Esophagus (tissue), 2 donors: ENCODE results near the gene CDH5. TPM values are rescaled to one million over a fixed set of nuclear protein-coding genes. Genes with fewer than 3 reads are reported as not detected.
A peak's percentile ranks its signal among the peaks of the same experiment; 100 is the strongest.
"Not testable (repeated sequence)": the region's sequence is repeated elsewhere in the genome, so short reads cannot be mapped to it uniquely, and the experiment has no call there.

Source experiments
- H3K27ac ChIP-seq, 2 donors: one replicate each; pipeline ENCODE4 v1.5.1; 2013; ENCODE audit warnings: low read depth in 2 of 2, mild to moderate bottlenecking in 2 of 2, inconsistent platforms in 1 of 2, low read length in 1 of 2, moderate library complexity in 1 of 2
- H3K27me3 ChIP-seq, 2 donors: one replicate each; pipeline ENCODE4 v1.6.1; 2013; ENCODE audit warnings: low read length in 2 of 2, control low read depth in 1 of 2, mild to moderate bottlenecking in 1 of 2; ENCODE audit not compliant: insufficient read depth in 2 of 2, control insufficient read depth in 1 of 2
- H3K36me3 ChIP-seq, 2 donors: one replicate each; pipeline ENCODE4 v1.6.1; 2013; ENCODE audit warnings: low read length in 1 of 2; ENCODE audit not compliant: control insufficient read depth in 2 of 2, insufficient read depth in 2 of 2
- H3K4me1 ChIP-seq, 2 donors: one replicate each; pipeline ENCODE4 v1.6.1; 2013; ENCODE audit warnings: low read length in 1 of 2; ENCODE audit not compliant: control insufficient read depth in 2 of 2, insufficient read depth in 2 of 2
- H3K4me3 ChIP-seq, 2 donors: one replicate each; pipeline ENCODE4 v1.5.1; 2013; ENCODE audit warnings: low read length in 2 of 2, mild to moderate bottlenecking in 2 of 2, low read depth in 1 of 2, moderate library complexity in 1 of 2
- H3K9me3 ChIP-seq, 2 donors: one replicate each; pipeline ENCODE4 v1.6.1; 2013; ENCODE audit warnings: mild to moderate bottlenecking in 2 of 2, low read depth in 1 of 2, low read length in 1 of 2, moderate library complexity in 1 of 2; ENCODE audit not compliant: control insufficient read depth in 2 of 2, insufficient read depth in 1 of 2
- WGBS, 2 donors: extraction: QIAGEN DNeasy Blood & Tissue Kit; methylation state at CpG; one replicate each; pipeline ENCODE4 v1.1.7; 2013; 5-methylcytosine and 5-hydroxymethylcytosine counted together
- polyA plus RNA-seq, 2 donors: library from polyadenylated mRNA; stranded (reverse); fragments of 200-250 nt; gene quantifications; one replicate each; pipeline ENCODE4 v1.2.3, GENCODE V29; 2013
- donor health status: healthy with polysubstance abuse.
- donor health status: Bipolar disorder and iron deficiency.

Gene CDH5
- polyA plus RNA-seq = 1 to 10 TPM; 2.8 to 5.7 TPM

GRCh38 chr16:66366433-66367299 lies at the start of gene CDH5:
TSS of gene CDH5 (plus strand) at chr16:66366691. CDS start at chr16:66379338, 12,647 bp downstream.
- H3K4me3 ChIP-seq = peak within 1 kb of the TSS in 1 of 2 donors; percentile 30
- no peaks in the 10 kb centered on the region for H3K36me3 ChIP-seq
- no peaks in the 10 kb centered on the region for H3K9me3 ChIP-seq
- no peaks in the 10 kb centered on the region for H3K27me3 ChIP-seq
- 42 to 55% methylated on average over 25 of the region's 25 CpGs for WGBS, 2 donors
- peaks cover 0 to 22% of the 10 kb centered on the region in 2 donors for H3K4me1 ChIP-seq
- peak within 1 kb of the TSS; percentile 54 to 64 for H3K27ac ChIP-seq

GRCh38 chr16:66318505-66318904 lies 48.0 kb upstream of the CDH5 start:
- Histone ChIP-seq H3K36me3 (no peaks in the 10 kb centered on the region), H3K27ac (no peak overlapping the region), H3K9me3 (no peaks in the 10 kb centered on the region), H3K27me3 (no peaks in the 10 kb centered on the region), H3K4me3 (no peak overlapping the region), H3K4me1 (no peaks in the 10 kb centered on the region)
- WGBS, 2 donors = 85 to 89% methylated on average over 1 of the region's 1 CpG

DNA sequence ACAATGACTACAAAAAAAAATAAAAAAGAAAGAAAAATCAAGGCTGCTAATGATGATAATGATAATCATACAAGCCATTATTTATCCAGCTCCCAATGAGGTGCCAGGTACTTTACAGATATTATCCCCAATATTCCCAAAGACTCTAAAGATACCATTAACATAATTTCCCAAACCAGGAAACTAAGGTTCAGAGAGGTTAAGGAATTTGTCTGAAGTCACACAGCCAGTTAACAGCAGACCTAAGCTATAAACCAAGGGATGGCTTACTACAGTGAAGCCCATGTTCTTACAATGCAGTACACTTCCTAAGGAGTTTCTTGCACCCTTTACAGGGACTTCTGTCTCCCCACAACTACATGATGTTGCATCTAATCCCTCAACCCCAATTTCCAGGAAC lies 45.7 kb upstream of the CDH5 start:
- no peak overlapping the region for H3K4me3 ChIP-seq
- H3K27ac ChIP-seq = no peak overlapping the region
- H3K27me3 ChIP-seq = no peaks in the 10 kb centered on the region
- H3K9me3 ChIP-seq = no peaks in the 10 kb centered on the region
- no peaks in the 10 kb centered on the region for H3K36me3 ChIP-seq
- no peaks in the 10 kb centered on the region for H3K4me1 ChIP-seq

GRCh38 chr16:66322174-66322573 lies 44.3 kb upstream of the CDH5 start:
- WGBS, 2 donors = 43 to 45% methylated on average over 4 of the region's 4 CpGs
- H3K4me1 ChIP-seq = peaks cover 0 to 6% of the 10 kb centered on the region in 2 donors

DNA sequence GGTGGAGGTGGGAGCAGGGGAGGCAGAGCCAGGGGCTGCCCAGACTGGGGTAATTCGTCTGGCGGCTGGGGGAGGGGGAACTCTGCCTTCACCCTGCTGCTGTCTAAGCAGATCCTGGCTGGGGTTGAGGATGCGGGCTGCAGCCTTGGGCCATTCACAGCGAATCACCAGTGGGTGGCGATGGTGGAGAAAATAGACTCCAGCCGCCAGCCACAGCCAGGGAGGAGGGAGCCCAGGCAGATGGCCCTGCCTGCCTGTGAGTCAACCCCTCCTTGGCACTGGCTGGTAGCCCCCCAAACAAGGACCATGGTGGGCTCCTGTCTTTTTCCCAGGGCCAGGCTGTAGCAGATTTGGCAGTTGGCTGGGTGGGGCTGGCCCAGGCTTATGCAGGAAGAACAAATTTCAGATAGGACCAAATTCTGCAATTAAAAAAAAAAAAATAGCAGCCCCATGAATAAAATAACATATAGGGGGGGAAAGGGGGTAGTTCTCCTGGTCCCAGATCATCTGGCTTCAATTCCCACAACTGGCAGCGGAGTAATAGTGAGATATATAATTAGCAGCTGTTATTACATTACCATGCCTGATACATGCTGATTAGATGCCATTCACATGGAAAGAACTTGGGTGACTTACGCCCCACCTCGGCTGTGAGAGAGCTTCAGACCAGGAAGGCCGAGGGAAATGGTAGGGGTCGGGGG lies 41.5 kb upstream of the CDH5 start:
- Histone ChIP-seq H3K4me1 (peaks cover 0 to 6% of the 10 kb centered on the region in 2 donors), H3K9me3 (no peaks in the 10 kb centered on the region), H3K27me3 (no peaks in the 10 kb centered on the region), H3K27ac (no peak overlapping the region), H3K4me3 (no peak overlapping the region), H3K36me3 (no peaks in the 10 kb centered on the region)
- WGBS, 2 donors = 76% methylated on average over 11 of the region's 11 CpGs

More at GRCh38 chr16:66322174-66322573, 44.3 kb upstream of the CDH5 start:
- H3K36me3 ChIP-seq = no peaks in the 10 kb centered on the region
- H3K4me3 ChIP-seq = no peak overlapping the region
- no peak overlapping the region for H3K27ac ChIP-seq
- H3K27me3 ChIP-seq = no peaks in the 10 kb centered on the region
- H3K9me3 ChIP-seq = no peaks in the 10 kb centered on the region

DNA sequence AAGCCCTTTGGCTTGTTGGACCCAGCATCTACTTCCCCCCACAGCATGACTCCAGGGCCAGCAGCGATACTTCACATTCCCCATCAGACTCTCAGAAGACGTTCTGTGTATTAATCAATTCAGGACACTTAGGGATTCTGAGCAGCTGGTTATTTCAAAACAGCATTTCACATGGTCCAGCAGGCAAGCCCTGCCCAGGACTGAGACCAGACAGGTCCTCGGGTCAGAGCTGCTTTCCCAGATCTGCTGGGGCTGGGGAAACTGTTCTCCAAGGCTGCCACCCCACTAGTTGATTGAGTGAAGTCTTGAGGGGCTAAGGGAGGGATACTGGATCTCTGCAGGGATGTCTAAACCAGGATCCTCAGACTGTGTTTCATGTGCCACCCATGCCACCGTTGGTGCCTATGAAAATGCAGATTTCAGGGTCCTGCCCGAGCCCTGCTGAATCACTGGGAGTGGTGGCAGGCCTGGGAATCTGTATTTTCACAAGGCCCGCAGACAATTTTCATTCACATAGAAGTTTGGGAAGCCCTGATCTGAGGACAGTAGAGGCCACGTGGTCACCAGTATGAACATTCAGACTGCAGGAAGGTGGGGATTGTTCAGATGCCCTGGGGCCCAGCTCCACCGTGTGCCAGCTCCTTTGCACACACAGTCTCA lies 40.6 kb upstream of the CDH5 start:
- H3K4me1 ChIP-seq = peaks cover 0 to 6% of the 10 kb centered on the region in 2 donors
- no peak overlapping the region for H3K4me3 ChIP-seq
- no peaks in the 10 kb centered on the region for H3K9me3 ChIP-seq
- no peaks in the 10 kb centered on the region for H3K36me3 ChIP-seq
- H3K27me3 ChIP-seq = no peaks in the 10 kb centered on the region
- WGBS, 2 donors = 65 to 71% methylated on average over 8 of the region's 8 CpGs
- no peak overlapping the region for H3K27ac ChIP-seq

DNA sequence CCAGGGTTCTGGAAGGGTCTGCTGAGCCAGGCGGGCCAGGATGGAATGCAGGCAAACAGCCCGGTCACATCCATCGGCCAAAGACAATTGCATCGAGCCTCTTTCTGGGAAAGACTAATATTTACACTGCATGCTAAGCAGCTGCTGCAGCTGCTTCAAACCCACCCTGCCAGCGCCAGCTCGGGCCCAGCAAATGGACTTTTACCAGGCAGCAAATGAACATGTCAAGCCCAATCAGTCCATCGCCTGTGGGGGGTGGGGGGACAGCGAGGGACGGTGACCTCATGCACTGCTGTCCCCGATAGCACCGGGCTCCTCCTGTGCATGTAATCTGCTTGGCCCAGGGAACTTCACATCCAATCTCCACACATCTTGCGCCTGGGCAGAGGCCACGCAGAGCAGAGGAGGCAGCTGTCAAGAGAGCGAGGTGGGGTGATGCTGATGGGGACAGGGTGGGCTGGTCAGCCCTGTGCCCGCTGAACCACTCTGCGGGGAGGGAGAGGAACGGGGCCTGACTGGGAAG lies 39.4 kb upstream of the CDH5 start:
- no peaks in the 10 kb centered on the region for H3K9me3 ChIP-seq
- no peaks in the 10 kb centered on the region for H3K27me3 ChIP-seq
- WGBS, 2 donors = 51 to 55% methylated on average over 17 of the region's 17 CpGs
- H3K36me3 ChIP-seq = no peaks in the 10 kb centered on the region
- peaks cover 0 to 6% of the 10 kb centered on the region in 2 donors for H3K4me1 ChIP-seq
- H3K27ac ChIP-seq = no peak overlapping the region
- H3K4me3 ChIP-seq = no peak overlapping the region

- Histone ChIP-seq H3K9me3 (no peaks in the 10 kb centered on the region), H3K4me1 (peaks cover 0 to 6% of the 10 kb centered on the region in 2 donors), H3K27me3 (no peaks in the 10 kb centered on the region), H3K4me3 (no peak overlapping the region), H3K27ac (no peak overlapping the region), H3K36me3 (no peaks in the 10 kb centered on the region)
- WGBS, 2 donors = 89 to 94% methylated on average over 11 of the region's 11 CpGs
Observed at GRCh38 chr16:66328282-66328681, 38.2 kb upstream of the CDH5 start.

DNA sequence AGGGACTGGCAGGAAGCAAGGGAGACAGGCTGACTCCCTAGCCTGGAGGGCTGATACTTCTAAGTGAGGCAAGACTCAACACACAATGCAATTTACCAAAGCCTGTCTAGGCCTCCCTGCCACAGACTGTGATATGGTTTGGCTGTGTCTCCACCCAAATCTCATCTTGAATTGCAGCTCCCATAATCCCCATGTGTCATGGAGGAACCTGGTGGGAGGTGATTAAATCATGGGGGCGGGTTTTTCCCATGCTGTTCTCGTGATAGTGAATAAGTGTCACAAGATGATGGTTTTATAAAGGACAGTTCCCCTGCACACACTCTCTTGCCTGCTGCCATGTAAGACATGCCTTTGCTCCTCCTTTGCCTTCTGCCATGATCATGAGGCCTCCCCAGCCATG lies 35.0 kb upstream of the CDH5 start:
- not testable (repeated sequence) for H3K9me3 ChIP-seq, H3K27me3 ChIP-seq, H3K36me3 ChIP-seq, H3K4me3 ChIP-seq, H3K4me1 ChIP-seq, H3K27ac ChIP-seq
- WGBS, 2 donors = 70 to 78% methylated on average over 2 of the region's 2 CpGs
